ENCODE data around the gene PSMB4. TPM values are rescaled to one million over a fixed set of nuclear protein-coding genes. Genes with fewer than 3 reads are reported as not detected.

The PSMB4 gene
- total RNA-seq, 1 donor from 2014 or later, result 243 TPM

- Mint-ChIP-seq H3K36me3 (peaks cover 27% of the 10 kb centered on the region), H3K4me3 (no peak overlapping the region), H3K4me1 (ENCODE audit: unreplicated experiment) (peaks cover under 1% of the 10 kb centered on the region), H3K27ac (no peak overlapping the region), H3K9me3 (no peaks in the 10 kb centered on the region), H3K27me3 (no peaks in the 10 kb centered on the region)
- no peak for TF ChIP-seq CTCF (conservative IDR thresholded peaks at IDR 0.05)
- DNase-seq (ENCODE audit: extremely low spot score, unreplicated experiment), result no peak
These were observed 6.8 kb downstream of the PSMB4 start for GRCh38 chr1:151406176-151406575.

GRCh38 chr1:151407304-151407703 is 7.9 kb downstream of the PSMB4 start:
- no peak for TF ChIP-seq CTCF (conservative IDR thresholded peaks at IDR 0.05)
- no peaks in the 10 kb centered on the region for H3K27me3 Mint-ChIP-seq
- H3K4me3 Mint-ChIP-seq, result no peak overlapping the region
- peaks cover 27% of the 10 kb centered on the region for H3K36me3 Mint-ChIP-seq
- H3K27ac Mint-ChIP-seq, result no peak overlapping the region
- H3K4me1 Mint-ChIP-seq (ENCODE audit: unreplicated experiment), result no peaks in the 10 kb centered on the region
- no peaks in the 10 kb centered on the region for H3K9me3 Mint-ChIP-seq
- DNase-seq (ENCODE audit: extremely low spot score, unreplicated experiment), result no peak

GRCh38 chr1:151408891-151409290 is 9.5 kb downstream of the PSMB4 start:
- Mint-ChIP-seq H3K36me3 (peaks cover 26% of the 10 kb centered on the region), H3K4me1 (ENCODE audit: unreplicated experiment) (no peaks in the 10 kb centered on the region), H3K4me3 (no peak overlapping the region), H3K27ac (no peak overlapping the region), H3K9me3 (no peaks in the 10 kb centered on the region), H3K27me3 (no peaks in the 10 kb centered on the region)
- TF ChIP-seq CTCF (conservative IDR thresholded peaks at IDR 0.05), result no peak
- DNase-seq (ENCODE audit: extremely low spot score, unreplicated experiment), result no peak

GRCh38 chr1:151411884-151412283 is 12.5 kb downstream of the PSMB4 start:
- Mint-ChIP-seq H3K36me3 (peaks cover 34% of the 10 kb centered on the region), H3K9me3 (no peaks in the 10 kb centered on the region), H3K27ac (no peak overlapping the region), H3K4me1 (ENCODE audit: unreplicated experiment) (no peaks in the 10 kb centered on the region), H3K4me3 (no peak overlapping the region), H3K27me3 (no peaks in the 10 kb centered on the region)
- no peak for DNase-seq (ENCODE audit: extremely low spot score, unreplicated experiment)
- TF ChIP-seq CTCF (conservative IDR thresholded peaks at IDR 0.05), result no peak

GRCh38 chr1:151416231-151416630 is 16.9 kb downstream of the PSMB4 start:
- H3K4me3 Mint-ChIP-seq, result no peak overlapping the region
- H3K9me3 Mint-ChIP-seq, result no peaks in the 10 kb centered on the region
- no peaks in the 10 kb centered on the region for H3K27me3 Mint-ChIP-seq
- DNase-seq (ENCODE audit: extremely low spot score, unreplicated experiment), result no peak
- peaks cover 34% of the 10 kb centered on the region for H3K36me3 Mint-ChIP-seq
- no peak overlapping the region for H3K27ac Mint-ChIP-seq
- H3K4me1 Mint-ChIP-seq (ENCODE audit: unreplicated experiment), result no peaks in the 10 kb centered on the region
- TF ChIP-seq CTCF (conservative IDR thresholded peaks at IDR 0.05), result no peak

- no peak for TF ChIP-seq CTCF (conservative IDR thresholded peaks at IDR 0.05)
- no peak overlapping the region for H3K4me3 Mint-ChIP-seq
- peak overlapping the region; percentile 15 for H3K27ac Mint-ChIP-seq
- no peak for DNase-seq (ENCODE audit: extremely low spot score, unreplicated experiment)
- H3K9me3 Mint-ChIP-seq, result no peaks in the 10 kb centered on the region
- H3K27me3 Mint-ChIP-seq, result no peaks in the 10 kb centered on the region
- H3K4me1 Mint-ChIP-seq (ENCODE audit: unreplicated experiment), result no peaks in the 10 kb centered on the region
- peaks cover 34% of the 10 kb centered on the region for H3K36me3 Mint-ChIP-seq
These were observed 18.7 kb downstream of the PSMB4 start for GRCh38 chr1:151418081-151418480.
